IMR-90 (cell line): ENCODE measurements around the gene DAPK1. TPM values are rescaled to one million over a fixed set of nuclear protein-coding genes. Genes with fewer than 3 reads are reported as not detected.

Experiments
- ATAC-seq: fragments of 200-7000 bp; cut with Tn5 transposase; 2 replicates; pipeline ENCODE4 v1.9.1; 2020; ENCODE audit warnings: low read depth, mild to moderate bottlenecking, moderate library complexity
- BruUV-seq: library from RNA; stranded (reverse); fragments of 400-500 nt; replicated peaks from 2 replicates; lab custom pipeline; 2021; lab: Mats Ljungman, UMichigan
- CTCF ChIA-PET: fragments of 300-600 bp; formaldehyde crosslinking; extraction: SDS; loops from one replicate; lab custom pipeline; 2021; ENCODE audit warnings: antibody characterized with exemption; lab: Yijun Ruan, JAX
- POLR2A ChIA-PET: fragments of 300-600 bp; sonication (Branson Sonifier 250); formaldehyde crosslinking; loops from one replicate; lab custom pipeline; 2022; ENCODE audit warnings: antibody characterized with exemption; ENCODE audit not compliant: unreplicated experiment; lab: Charles Lee
- DNase-seq: peaks from one replicate; pipeline ENCODE4 v3.0.0; 2013
- H2AFZ ChIP-seq: replicated peaks from 2 replicates; pipeline ENCODE3; 2013; ENCODE audit warnings: low read length, mild to moderate bottlenecking; ENCODE audit not compliant: poor library complexity
- H2AK5ac ChIP-seq: 2 replicates; pipeline ENCODE4 v1.6.1; 2013; ENCODE audit warnings: low read depth, low read length, inconsistent platforms
- H2AK9ac ChIP-seq: replicated peaks from 2 replicates; pipeline ENCODE3; 2013; ENCODE audit warnings: mild to moderate bottlenecking, low read depth, low read length, moderate library complexity; ENCODE audit not compliant: poor library complexity
- H2BK120ac ChIP-seq: 2 replicates; pipeline ENCODE4 v1.6.1; 2013; ENCODE audit warnings: low read depth, low read length, inconsistent platforms
- H2BK15ac ChIP-seq: 3 replicates; pipeline ENCODE4 v1.6.1; 2013; ENCODE audit warnings: low read depth, low read length, inconsistent platforms
- H2BK20ac ChIP-seq: 2 replicates; pipeline ENCODE4 v1.6.1; 2013; ENCODE audit warnings: low read depth, mild to moderate bottlenecking, inconsistent platforms, low read length, moderate library complexity
- H2BK5ac ChIP-seq: 2 replicates; pipeline ENCODE4 v1.6.1; 2013; ENCODE audit warnings: mild to moderate bottlenecking, low read depth, low read length, inconsistent platforms; ENCODE audit not compliant: poor library complexity, severe bottlenecking
- H3K14ac ChIP-seq: replicated peaks from 2 replicates; pipeline ENCODE4 v1.6.1; 2013; ENCODE audit warnings: low read depth, low read length, inconsistent platforms
- H3K18ac ChIP-seq: 2 replicates; pipeline ENCODE4 v1.6.1; 2013; ENCODE audit warnings: low read depth, low read length, control low read depth
- H3K23ac ChIP-seq: 2 replicates; pipeline ENCODE4 v1.6.1; 2013; ENCODE audit warnings: low read depth, low read length, inconsistent platforms
- H3K27ac ChIP-seq: 2 replicates; pipeline ENCODE4 v1.5.1; 2013; ENCODE audit warnings: mild to moderate bottlenecking, control low read depth, low read length; ENCODE audit not compliant: insufficient read depth
- H3K27me3 ChIP-seq: 2 replicates; pipeline ENCODE4 v1.6.1; 2013; ENCODE audit warnings: low read length; ENCODE audit not compliant: control insufficient read depth, insufficient read depth
- H3K36me3 ChIP-seq: 2 replicates; pipeline ENCODE4 v1.6.1; 2013; ENCODE audit warnings: low read length, mixed read lengths; ENCODE audit not compliant: control insufficient read depth, insufficient read depth
- H3K4ac ChIP-seq: 2 replicates; pipeline ENCODE4 v1.6.1; 2013; ENCODE audit warnings: low read depth, low read length, inconsistent platforms
- H3K4me1 ChIP-seq: 2 replicates; pipeline ENCODE4 v1.6.1; 2013; ENCODE audit warnings: low read length, mixed read lengths; ENCODE audit not compliant: control insufficient read depth, insufficient read depth
- H3K4me2 ChIP-seq: 2 replicates; pipeline ENCODE4 v1.6.1; 2013; ENCODE audit warnings: low read depth, mild to moderate bottlenecking, control low read depth, low read length, moderate library complexity
- H3K4me3 ChIP-seq: 2 replicates; pipeline ENCODE4 v1.5.1; 2013; ENCODE audit warnings: low read depth, mild to moderate bottlenecking, control low read depth, low read length, moderate library complexity; ENCODE audit not compliant: insufficient read depth
- H3K56ac ChIP-seq: 2 replicates; pipeline ENCODE4 v1.6.1; 2013; ENCODE audit warnings: low read length, inconsistent platforms; ENCODE audit not compliant: insufficient read depth; ENCODE audit errors: extremely low read depth
- H3K79me1 ChIP-seq, 2 experiments: 2 replicates each; pipeline ENCODE4 v1.6.1; 2013; ENCODE audit warnings: low read length in 2 of 2, inconsistent platforms in 1 of 2, low read depth in 1 of 2
- H3K9ac ChIP-seq: 2 replicates; pipeline ENCODE4 v1.6.1; 2013; ENCODE audit warnings: low read depth, low read length, control low read depth
- H3K9me1 ChIP-seq: 2 replicates; pipeline ENCODE4 v1.6.1; 2013; ENCODE audit warnings: low read length, inconsistent platforms; ENCODE audit not compliant: insufficient read depth
- H3K9me3 ChIP-seq: 2 replicates; pipeline ENCODE4 v1.6.1; 2013; ENCODE audit warnings: low read length; ENCODE audit not compliant: control insufficient read depth, insufficient read depth
- H4K20me1 ChIP-seq: 2 replicates; pipeline ENCODE4 v1.6.1; 2013; ENCODE audit warnings: low read length, inconsistent platforms; ENCODE audit not compliant: insufficient read depth
- H4K5ac ChIP-seq: 2 replicates; pipeline ENCODE4 v1.6.1; 2013; ENCODE audit warnings: mild to moderate bottlenecking, low read depth, low read length, control low read depth
- H4K8ac ChIP-seq, 2 experiments: 2 replicates each; pipeline ENCODE4 v1.6.1; 2013; ENCODE audit warnings: low read depth in 2 of 2, low read length in 2 of 2, control low read depth in 1 of 2, inconsistent platforms in 1 of 2
- H4K91ac ChIP-seq: 2 replicates; pipeline ENCODE4 v1.6.1; 2013; ENCODE audit warnings: low read depth, low read length, inconsistent platforms; ENCODE audit not compliant: insufficient read depth
- FOS ChIP-seq: fragments of 150-350 bp; IDR thresholded peaks from 2 replicates; pipeline ENCODE4 v1.6.1; 2016; ENCODE audit warnings: low read depth, low read length
- MAFK ChIP-seq: IDR thresholded peaks from 2 replicates; pipeline ENCODE4 v1.6.1; 2012; ENCODE audit warnings: low read depth, low read length, improper control_type of control experiment
- RAD21 ChIP-seq: IDR thresholded peaks from 2 replicates; pipeline ENCODE4 v1.6.1; 2012; ENCODE audit warnings: low read length, improper control_type of control experiment
- RFX5 ChIP-seq: IDR thresholded peaks from 2 replicates; pipeline ENCODE4 v1.8.0; 2012; ENCODE audit warnings: low read depth, mild to moderate bottlenecking, low read length, moderate library complexity
- WGBS, 2 experiments: methylation state at CpG; one replicate each; pipeline versions ENCODE4 v1.1.5 to v1.1.7; 2013; ENCODE audit warnings: missing lambda C conversion rate in 2 of 2; ENCODE audit not compliant: insufficient read length in 1 of 2; ENCODE audit errors: extremely low coverage in 2 of 2; 5-methylcytosine and 5-hydroxymethylcytosine counted together
- dilution Hi-C: fragments of 300-500 bp; cut with HindIII; formaldehyde crosslinking; loops from one replicate; pipeline ENCODE4 v1.14.3; 2018; ENCODE audit warnings: low sequenced_read_pairs; ENCODE audit not compliant: unreplicated experiment
- in situ Hi-C: fragments of 300-500 bp; cut with MboI; formaldehyde crosslinking; loops from 3 replicates; pipeline ENCODE4 v1.14.3; 2019; ENCODE audit warnings: low sequenced_read_pairs, inconsistent platforms, mixed read lengths
- intact Hi-C: fragments of 100-400 bp; cut with micrococcal nuclease; formaldehyde crosslinking; loops from 2 replicates; pipeline ENCODE4 v1.10.0; 2022
- polyA plus RNA-seq, 3 experiments: library from polyadenylated mRNA; depleted of rRNA; stranded (reverse); fragments of >200 nt; gene quantifications; 2 replicates each; pipeline ENCODE4 v1.2.3, GENCODE V29; 2012; ENCODE audit warnings: low replicate concordance in 1 of 3
- total RNA-seq: library from RNA; depleted of rRNA; stranded (reverse); fragments of >200 nt; gene quantifications from 2 replicates; pipeline ENCODE4 v1.2.3, GENCODE V29; 2012

The DAPK1 gene
- total and polyA plus RNA-seq, 2 of the 4 experiments (the other 2 are of a cell fraction), result under 0.01 to 0.03 TPM

GRCh38 chr9:87718231-87718630, 220.6 kb downstream of the DAPK1 start:
- intact Hi-C loops (loop anchor here (10.0 kb wide), 1 partner anchor 1597 kb away; the partner anchor contains the start of genes CKS2 and SECISBP2), dilution Hi-C loops (no loop called here)
- H3K56ac ChIP-seq, result no peak overlapping the region

More at GRCh38 chr9:87718231-87718630, 220.6 kb downstream of the DAPK1 start:
- Histone ChIP-seq H2BK20ac (no peak overlapping the region), H3K4me3 (no peak overlapping the region), H4K20me1 (no peaks in the 10 kb centered on the region), H3K27ac (no peak overlapping the region), H4K5ac (no peak overlapping the region), H3K9me1 (peaks cover 4% of the 10 kb centered on the region), H4K91ac (no peak overlapping the region), H2BK5ac (no peak overlapping the region), H2BK15ac (no peak overlapping the region), H3K14ac (no peak overlapping the region), H3K36me3 (no peaks in the 10 kb centered on the region), H2AFZ (no peak overlapping the region), H2BK120ac (no peak overlapping the region), H3K4me1 (peaks cover 3% of the 10 kb centered on the region), H3K23ac (no peak overlapping the region), H3K9me3 (no peaks in the 10 kb centered on the region), H3K27me3 (no peaks in the 10 kb centered on the region; the same call in 1 of the 2 replicates), H2AK9ac (no peak overlapping the region), H3K18ac (no peak overlapping the region), H3K79me1 (peaks cover 0 to under 1% of the 10 kb centered on the region in 2 experiments; a peak in 1 of 4 replicates), H3K4me2 (no peak overlapping the region), H3K4ac (no peak overlapping the region), H4K8ac (no peak overlapping the region), H3K9ac (no peak overlapping the region), H2AK5ac (no peak overlapping the region)
- ChIA-PET CTCF (no interaction called here), POLR2A (no interaction called here)
- no peak for TF ChIP-seq RFX5
- no peak for TF ChIP-seq FOS
- no peak for TF ChIP-seq RAD21
- no peak for TF ChIP-seq MAFK
- in situ Hi-C loops, result loop anchor here (25.0 kb wide), 1 partner anchor 844 kb away; no protein-coding TSS in a partner anchor
- WGBS, 2 experiments, result no CpG with 5 or more reads among the region's 3 CpGs
- ATAC-seq (no peak), DNase-seq (no peak)
- no TSS peak for BruUV-seq
